Cardiac fibroblast (primary cell): Measurements from ENCODE around the gene BET1.
A peak's percentile ranks its signal among the peaks of the same experiment; 100 is the strongest.

Experiments
- DNase-seq, 2 donors: peaks; one replicate each; pipeline versions ENCODE4 v3.0.0 to v3.0.0-alpha.2; 2010; ENCODE audit warnings: low read depth in 2 of 2
- H3K4me3 ChIP-seq, 2 donors: replicated peaks in 1 of 2; 1 replicate in 1 of 2; 2 replicates in 1 of 2; pipeline ENCODE4 v1.5.1; 2011; ENCODE audit warnings: low read depth in 2 of 2, low read length in 2 of 2, mild to moderate bottlenecking in 2 of 2, moderate library complexity in 1 of 2
- TF ChIP-seq, protein P1 (sequence below): IDR thresholded peaks from one replicate; pipeline ENCODE4 v1.5.1; 2011; ENCODE audit warnings: low read depth, mild to moderate bottlenecking, low read length, inconsistent platforms

The BET1 gene

GRCh38 chr7:94016786-94017185 is 12.6 kb upstream of the BET1 start:
- H3K4me3 ChIP-seq = no peak overlapping the region
- TF ChIP-seq, protein P1, sequence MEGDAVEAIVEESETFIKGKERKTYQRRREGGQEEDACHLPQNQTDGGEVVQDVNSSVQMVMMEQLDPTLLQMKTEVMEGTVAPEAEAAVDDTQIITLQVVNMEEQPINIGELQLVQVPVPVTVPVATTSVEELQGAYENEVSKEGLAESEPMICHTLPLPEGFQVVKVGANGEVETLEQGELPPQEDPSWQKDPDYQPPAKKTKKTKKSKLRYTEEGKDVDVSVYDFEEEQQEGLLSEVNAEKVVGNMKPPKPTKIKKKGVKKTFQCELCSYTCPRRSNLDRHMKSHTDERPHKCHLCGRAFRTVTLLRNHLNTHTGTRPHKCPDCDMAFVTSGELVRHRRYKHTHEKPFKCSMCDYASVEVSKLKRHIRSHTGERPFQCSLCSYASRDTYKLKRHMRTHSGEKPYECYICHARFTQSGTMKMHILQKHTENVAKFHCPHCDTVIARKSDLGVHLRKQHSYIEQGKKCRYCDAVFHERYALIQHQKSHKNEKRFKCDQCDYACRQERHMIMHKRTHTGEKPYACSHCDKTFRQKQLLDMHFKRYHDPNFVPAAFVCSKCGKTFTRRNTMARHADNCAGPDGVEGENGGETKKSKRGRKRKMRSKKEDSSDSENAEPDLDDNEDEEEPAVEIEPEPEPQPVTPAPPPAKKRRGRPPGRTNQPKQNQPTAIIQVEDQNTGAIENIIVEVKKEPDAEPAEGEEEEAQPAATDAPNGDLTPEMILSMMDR = no peak
- DNase-seq = no peak

- DNase-seq = no peak
- TF ChIP-seq, protein P1 = no peak
- H3K4me3 ChIP-seq = no peak overlapping the region
Observed at GRCh38 chr7:94015538-94015937, 11.4 kb upstream of the BET1 start.

- DNase-seq = no peak
- no peak overlapping the region for H3K4me3 ChIP-seq
- TF ChIP-seq, protein P1 = no peak
Observed at GRCh38 chr7:94012746-94013145, 8.6 kb upstream of the BET1 start.

DNA sequence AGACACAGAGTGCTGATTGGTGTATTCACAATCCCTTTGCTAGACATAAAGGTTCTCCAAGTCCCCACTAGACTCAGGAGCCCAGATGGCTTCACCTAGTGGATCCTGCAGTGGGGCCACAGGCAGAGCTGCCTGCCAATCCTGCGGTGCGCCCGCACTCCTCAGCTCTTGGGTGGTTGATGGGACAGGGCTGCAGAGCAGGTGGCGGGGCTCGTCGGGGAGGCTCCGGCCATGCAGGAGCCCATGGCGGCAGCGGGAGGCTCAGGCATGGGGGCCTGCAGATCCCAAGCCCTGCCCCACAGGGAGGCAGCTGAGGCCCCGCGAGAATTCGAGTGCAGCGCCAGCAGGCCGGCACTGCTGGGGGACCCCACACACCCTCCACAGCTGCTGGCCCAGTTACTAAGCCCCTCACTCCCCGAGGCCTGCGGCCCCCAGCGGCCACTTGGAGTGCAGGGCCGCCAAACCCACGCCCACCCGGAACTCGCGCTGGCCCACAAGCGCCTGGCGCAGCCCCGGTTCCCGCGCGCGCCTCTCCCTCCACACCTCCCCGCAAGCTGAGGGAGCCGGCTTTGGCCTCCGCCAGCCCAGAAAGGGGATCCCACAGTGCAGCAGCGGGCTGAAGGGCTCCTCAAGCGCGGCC is 7.7 kb upstream of the BET1 start:
- H3K4me3 ChIP-seq = no peak overlapping the region
- TF ChIP-seq, protein P1 = no peak
- DNase-seq = no peak

DNA sequence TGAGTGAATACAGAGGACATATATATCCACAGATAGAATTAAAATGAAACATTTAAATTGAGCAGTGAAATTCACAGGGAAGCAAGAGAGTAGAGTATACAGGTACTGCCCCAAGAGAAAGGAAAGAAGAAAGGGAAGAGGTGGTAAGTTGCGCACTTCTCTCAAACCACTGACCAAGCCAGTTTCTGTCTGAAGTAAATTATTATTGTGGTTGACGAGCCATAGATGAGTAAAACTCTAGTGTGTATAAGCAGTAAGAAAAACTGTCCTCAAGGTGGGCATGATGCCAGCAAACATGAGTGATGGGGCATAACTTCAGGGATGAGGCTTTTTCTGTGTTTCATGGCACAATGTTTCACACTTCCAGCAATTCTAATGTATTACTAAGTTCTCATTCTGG is 4.4 kb upstream of the BET1 start:
- DNase-seq = peak; percentile 37 to 57
- H3K4me3 ChIP-seq = no peak overlapping the region
- TF ChIP-seq, protein P1 = no peak

DNA sequence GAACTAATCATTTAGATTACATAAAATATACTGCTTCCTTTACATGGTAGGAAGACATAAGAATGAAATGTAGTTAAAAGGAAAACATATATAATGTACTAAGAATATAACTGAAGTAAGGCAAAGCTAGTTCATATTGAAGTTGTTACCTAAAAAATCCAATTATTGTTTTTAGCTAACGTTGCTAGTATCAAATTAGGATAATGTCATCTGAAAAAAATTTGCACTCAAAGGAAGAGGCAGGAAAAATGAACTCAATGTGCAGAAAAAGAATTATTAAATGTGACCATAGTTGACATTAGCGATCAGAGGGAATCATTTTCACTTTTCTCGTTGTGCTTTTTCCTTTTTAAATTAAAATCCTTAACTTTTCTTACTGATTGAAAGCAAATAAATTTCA is 1.6 kb upstream of the BET1 start:
- DNase-seq = no peak
- TF ChIP-seq, protein P1 = no peak
- no peak overlapping the region for H3K4me3 ChIP-seq
